GM19463 (cell line): ENCODE measurements around the gene SYT11.
A peak's percentile ranks its signal among the peaks of the same experiment; 100 is the strongest.
"Not testable (repeated sequence)": the region's sequence is repeated elsewhere in the genome, so short reads cannot be mapped to it uniquely, and the experiment has no call there.

ENCODE experiments used
- ATAC-seq: cut with Tn5 transposase; IDR thresholded peaks from one replicate; pipeline ENCODE4 v1.9.1; 2021; ENCODE audit warnings: mild to moderate bottlenecking, moderate library complexity; ENCODE audit not compliant: unreplicated experiment

The SYT11 gene

DNA sequence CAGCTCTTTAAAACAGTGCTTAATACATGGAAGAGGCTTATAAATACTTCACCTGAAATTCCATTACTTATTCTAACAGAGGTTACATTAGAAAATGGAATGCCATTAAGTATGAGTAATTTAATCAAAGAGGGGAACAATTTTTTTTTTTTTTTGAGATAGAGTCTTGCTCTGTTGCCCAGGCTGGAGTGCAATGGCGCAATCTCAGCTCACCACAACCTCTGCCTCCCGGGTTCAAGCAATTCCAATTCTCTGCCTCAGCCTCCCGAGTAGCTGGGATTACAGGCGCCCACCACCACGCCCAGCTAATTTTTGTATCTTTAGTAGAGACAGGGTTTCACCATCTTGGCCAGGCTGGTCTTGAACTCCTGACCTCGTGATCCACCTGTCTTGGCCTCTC is 36.2 kb downstream of the SYT11 start:
- not testable (repeated sequence) for ATAC-seq

DNA sequence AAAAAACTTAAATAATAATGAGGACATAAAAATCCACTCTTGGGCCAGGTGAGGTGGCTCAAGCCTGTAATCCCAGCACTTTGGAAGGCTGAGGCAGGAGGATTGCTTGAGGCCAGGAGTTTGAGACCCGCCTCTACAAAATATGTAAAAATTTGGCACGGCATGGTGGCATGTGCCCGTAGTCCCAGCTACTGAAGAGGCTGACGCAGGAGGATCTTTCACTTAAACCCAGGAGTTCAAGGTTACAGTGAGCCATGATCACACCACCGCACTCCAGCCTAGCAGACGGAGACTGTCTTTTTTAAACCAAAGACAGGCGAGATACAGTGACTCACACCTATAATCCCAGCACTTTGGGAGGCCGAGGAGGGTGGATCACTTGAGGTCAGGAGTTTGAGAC is 37.1 kb downstream of the SYT11 start:
- ATAC-seq = not testable (repeated sequence)

GRCh38 chr1:155897746-155898145 is 38.4 kb downstream of the SYT11 start:
- ATAC-seq = no peak

GRCh38 chr1:155898888-155899287 is 39.5 kb downstream of the SYT11 start:
- ATAC-seq = no peak

GRCh38 chr1:155899683-155900082 is 40.3 kb downstream of the SYT11 start:
- ATAC-seq = no peak

GRCh38 chr1:155900161-155900560 is 40.8 kb downstream of the SYT11 start:
- ATAC-seq = no peak

- no peak for ATAC-seq
Observed at GRCh38 chr1:155904261-155904660, 44.9 kb downstream of the SYT11 start.

GRCh38 chr1:155909894-155910293 is 50.5 kb downstream of the SYT11 start:
- ATAC-seq = no peak

DNA sequence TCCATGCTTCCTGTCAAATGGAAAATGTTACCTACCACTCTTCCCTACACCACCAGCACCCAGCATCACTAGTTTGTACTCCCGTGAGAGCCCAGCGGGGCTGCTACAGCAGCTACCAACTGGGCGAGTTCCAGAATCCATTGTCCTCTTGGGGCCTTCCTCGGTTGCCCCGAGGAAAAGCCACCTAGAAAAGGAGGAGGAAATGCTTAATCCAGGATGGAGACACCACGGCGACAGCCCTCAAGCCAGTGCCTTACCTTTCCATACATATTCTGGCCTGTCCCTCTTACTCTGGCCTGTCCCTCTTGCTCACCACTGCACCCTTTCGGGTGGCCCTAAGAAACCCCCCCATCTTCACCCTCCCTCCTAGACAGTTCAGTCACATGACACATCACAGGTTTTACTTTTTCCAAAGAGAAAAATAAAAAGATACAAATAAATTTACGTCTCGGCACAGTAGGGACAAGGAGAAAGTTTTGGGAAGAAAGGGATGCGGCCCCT is 51.3 kb downstream of the SYT11 start:
- ATAC-seq = peak; percentile 29

GRCh38 chr1:155911156-155912055 is 52.0 kb downstream of the SYT11 start, which contains the start of gene RIT1:
Gene RIT1, minus strand, starts transcription at chr1:155911349. Its CDS starts 588 bp downstream, at chr1:155910761.
- peak; percentile 76 for ATAC-seq

GRCh38 chr1:155912056-155912536 is 52.7 kb downstream of the SYT11 start:
- ATAC-seq = no peak

GRCh38 chr1:155913969-155914757 is 54.8 kb downstream of the SYT11 start:
- no peak for ATAC-seq

DNA sequence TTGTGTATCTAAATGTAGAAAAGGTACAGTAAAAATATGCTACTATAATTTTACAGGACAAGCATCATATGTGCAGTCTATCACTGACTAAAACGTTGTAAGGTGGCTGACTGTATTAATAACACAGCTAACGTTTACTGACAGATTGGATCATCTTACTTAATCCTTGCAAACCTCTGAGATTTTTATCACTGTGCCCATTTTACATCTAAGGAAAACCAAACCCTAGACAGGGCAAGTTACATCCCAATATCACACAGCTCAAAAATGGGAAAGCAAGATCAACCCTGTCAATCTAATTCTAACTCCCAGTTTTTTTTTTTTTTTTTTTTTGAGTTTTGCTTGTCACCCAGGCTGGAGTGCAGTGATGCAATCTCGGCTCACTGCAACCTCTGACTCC is 59.3 kb downstream of the SYT11 start:
- ATAC-seq = no peak

DNA sequence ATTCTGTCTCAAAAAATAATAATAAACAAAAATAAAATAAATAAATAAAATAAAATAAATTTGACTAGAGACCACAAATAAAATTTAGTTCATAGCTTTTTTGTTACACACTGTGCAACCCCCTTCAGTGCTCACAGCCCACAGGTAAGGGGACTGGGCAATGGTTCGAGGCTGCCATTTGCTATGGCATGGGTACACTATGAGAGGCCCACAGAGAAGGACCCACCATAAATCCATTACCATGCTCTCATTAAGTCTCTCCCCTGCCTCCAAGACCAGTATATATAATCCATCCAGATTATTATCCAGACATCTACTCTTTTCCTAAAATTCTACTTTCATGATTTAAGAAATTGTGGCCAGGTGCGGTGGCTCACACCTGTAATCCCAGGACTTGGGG is 60.4 kb downstream of the SYT11 start:
- no peak for ATAC-seq

GRCh38 chr1:155920717-155921116 is 61.4 kb downstream of the SYT11 start:
- no peak for ATAC-seq

DNA sequence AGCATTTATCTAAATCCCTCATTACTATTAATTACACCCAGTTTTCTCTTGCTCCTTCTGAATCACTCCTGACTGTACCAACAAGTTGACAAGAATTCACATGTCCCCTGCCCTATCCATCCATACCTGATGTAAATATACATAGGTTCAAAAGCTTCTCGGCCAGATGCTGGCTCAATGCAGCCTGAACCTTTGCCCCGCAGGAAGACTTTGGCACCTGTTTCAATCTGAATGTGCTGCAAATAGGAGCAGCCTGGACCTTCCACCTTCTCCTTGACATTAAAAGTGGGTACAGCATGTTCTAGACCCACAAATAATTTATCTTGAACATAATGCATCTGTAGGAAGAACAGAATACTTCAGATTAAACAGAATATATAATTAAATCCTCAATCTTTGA is 66.1 kb downstream of the SYT11 start:
- no peak for ATAC-seq

DNA sequence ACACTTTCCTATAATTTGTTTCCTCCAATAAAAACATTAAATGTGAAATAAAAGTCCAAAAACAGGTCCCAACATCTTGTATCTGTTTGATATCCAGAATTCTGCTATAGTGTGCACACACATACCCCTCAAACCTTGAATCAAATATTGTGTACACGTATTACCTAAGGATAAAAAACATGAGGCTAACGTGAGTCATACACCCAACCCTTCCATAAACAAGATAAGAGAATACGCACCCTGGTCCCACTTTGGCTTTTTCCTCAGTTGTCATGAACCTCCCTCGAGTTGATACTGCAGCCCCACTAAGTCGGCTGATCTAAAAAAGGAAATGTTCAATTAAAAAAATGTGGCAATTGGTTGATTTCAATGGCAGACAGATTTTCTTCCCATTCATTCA is 69.7 kb downstream of the SYT11 start:
- ATAC-seq = no peak

DNA sequence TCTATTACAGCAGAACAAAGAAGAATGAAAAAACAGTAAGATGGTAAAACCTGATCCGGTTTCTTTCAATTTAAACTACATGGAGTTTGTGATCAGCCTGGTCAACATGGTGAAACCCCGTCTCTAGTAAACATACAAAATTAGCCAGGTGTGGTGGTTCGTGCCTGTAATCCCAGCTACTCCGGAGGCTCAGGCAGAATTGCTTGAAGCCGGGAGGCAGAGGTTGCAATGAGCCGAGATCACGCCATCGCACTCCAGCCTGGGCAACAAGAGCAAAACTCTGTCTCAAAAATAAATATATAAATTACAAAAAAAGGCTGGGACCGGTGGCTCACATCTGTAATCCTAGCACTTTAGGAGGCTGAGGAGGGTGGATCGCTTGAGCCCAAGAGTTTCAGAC is 71.4 kb downstream of the SYT11 start:
- not testable (repeated sequence) for ATAC-seq

DNA sequence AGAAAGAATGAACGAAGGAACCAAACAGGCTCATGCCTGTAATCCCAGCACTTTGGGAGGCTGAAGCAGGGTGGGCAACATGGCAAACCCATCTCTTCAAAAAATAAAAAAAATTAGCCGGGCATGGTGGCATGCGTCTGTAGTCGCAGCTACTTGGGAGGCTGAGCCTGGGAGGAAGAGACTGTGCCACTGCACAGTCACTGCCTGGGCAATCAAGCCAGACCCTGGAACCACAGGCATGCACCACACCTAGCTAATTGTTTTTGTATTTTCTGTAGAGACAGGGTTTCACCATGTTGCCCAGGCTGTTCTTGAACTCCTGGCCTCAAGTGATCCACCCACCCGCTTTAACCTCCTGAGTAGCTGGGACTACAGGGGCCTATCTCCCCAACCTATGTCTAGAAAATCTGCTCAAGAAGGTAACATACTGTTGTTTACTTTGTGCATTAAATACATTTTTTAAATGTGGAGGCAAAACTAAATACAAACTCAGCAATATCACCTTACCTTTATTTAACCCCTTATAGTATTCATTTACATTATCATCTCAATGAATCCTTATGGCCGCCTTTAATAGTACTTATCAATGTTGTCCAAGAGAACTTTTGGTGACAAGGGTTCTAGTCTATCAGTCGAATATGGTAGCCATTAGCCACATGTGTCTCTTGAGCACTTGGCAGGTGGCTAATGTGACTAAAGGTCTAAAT is 72.1 kb downstream of the SYT11 start:
- ATAC-seq = no peak

DNA sequence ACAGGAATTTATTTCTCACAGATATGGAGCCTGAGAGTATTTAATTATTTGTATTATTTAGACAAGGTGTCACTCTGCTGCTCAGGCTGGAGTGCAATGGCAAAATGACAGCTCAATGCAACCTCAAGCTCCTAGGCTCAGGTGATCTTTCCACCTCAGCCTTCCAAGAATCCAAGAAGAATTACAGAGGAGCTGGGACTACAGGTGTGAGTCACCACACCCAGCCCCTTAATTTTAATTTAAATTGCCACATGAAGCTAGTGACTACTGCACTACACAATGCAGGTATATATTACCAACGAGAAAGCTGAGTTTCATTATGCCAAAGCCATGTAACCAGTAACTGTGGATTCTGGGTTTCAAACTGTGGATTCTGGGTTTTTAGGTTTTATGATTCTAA is 72.7 kb downstream of the SYT11 start:
- ATAC-seq = no peak

GRCh38 chr1:155932487-155932886 is 73.1 kb downstream of the SYT11 start:
- no peak for ATAC-seq
